B cell (primary cell): Measurements from ENCODE around the gene CNGA3. TPM values are rescaled to one million over a fixed set of nuclear protein-coding genes. Genes with fewer than 3 reads are reported as not detected.
A peak's percentile ranks its signal among the peaks of the same experiment; 100 is the strongest.
"Not testable (repeated sequence)": the region's sequence is repeated elsewhere in the genome, so short reads cannot be mapped to it uniquely, and the experiment has no call there.

ENCODE experiments used
- ATAC-seq: fragments of 200-7000 bp; cut with Tn5 transposase; one replicate; pipeline ENCODE4 v1.10.0; 2021; ENCODE audit warnings: low read depth, mild to moderate bottlenecking, moderate number of reproducible peaks, moderate library complexity
- CTCF ChIA-PET: fragments of 350-600 bp; sonication (Branson Sonifier 250); formaldehyde crosslinking; loops from one replicate; lab custom pipeline; 2021; ENCODE audit warnings: antibody characterized with exemption, inconsistent platforms; lab: Charles Lee
- POLR2A ChIA-PET: fragments of 350-600 bp; sonication (Branson Sonifier 250); formaldehyde crosslinking; loops from one replicate; lab custom pipeline; 2021; ENCODE audit warnings: antibody characterized with exemption; lab: Charles Lee
- DNase-seq: peaks from one replicate; pipeline ENCODE4 v3.0.0; 2013
- H2AFZ ChIP-seq: 2 replicates; pipeline ENCODE4 v1.6.1; 2012; ENCODE audit warnings: mild to moderate bottlenecking, low read depth, low read length; ENCODE audit not compliant: insufficient read depth, poor library complexity, severe bottlenecking
- H3K27ac ChIP-seq, 2 donors: 1 replicate in 1 of 2; 2 replicates in 1 of 2; pipeline ENCODE4 v1.5.1; 2012 to 2013; ENCODE audit warnings: low read length in 2 of 2, mild to moderate bottlenecking in 2 of 2, moderate library complexity in 1 of 2
- H3K27me3 ChIP-seq, 4 experiments: fragments of 200-600 bp in 1 of 4; sonication (generic) in 1 of 4; replicated peaks in 1 of 4; 1 replicate in 2 of 4; 2 replicates in 2 of 4; pipeline versions ENCODE4 v1.6.1 to v1.7.0; 2013 to 2016; ENCODE audit warnings: low read length in 3 of 4, mild to moderate bottlenecking in 2 of 4, mixed read lengths in 1 of 4, moderate library complexity in 1 of 4; ENCODE audit not compliant: insufficient read depth in 4 of 4, control insufficient read depth in 3 of 4; ENCODE audit errors: control extremely low read depth in 1 of 4
- H3K36me3 ChIP-seq, 2 experiments: replicated peaks in 1 of 2; 1 replicate in 1 of 2; 2 replicates in 1 of 2; pipeline versions ENCODE4 v1.6.1 to v1.7.1; 2013; ENCODE audit warnings: low read length in 1 of 2; ENCODE audit not compliant: insufficient read depth in 2 of 2, control insufficient read depth in 1 of 2; ENCODE audit errors: control extremely low read depth in 1 of 2, extremely low read depth in 1 of 2
- H3K4me1 ChIP-seq, 2 donors: fragments of 200-600 bp in 1 of 2; sonication (generic) in 1 of 2; 1 replicate in 1 of 2; 2 replicates in 1 of 2; pipeline versions ENCODE4 v1.5.1 to v1.6.1; 2013 to 2017; ENCODE audit warnings: low read length in 2 of 2; ENCODE audit not compliant: control insufficient read depth in 2 of 2, insufficient read depth in 2 of 2
- H3K4me2 ChIP-seq: replicated peaks from 2 replicates; pipeline ENCODE3; 2012; ENCODE audit warnings: mild to moderate bottlenecking, low read depth, low read length; ENCODE audit not compliant: poor library complexity, severe bottlenecking
- H3K4me3 ChIP-seq, 5 experiments: fragments of 200-600 bp in 1 of 5; sonication (generic) in 1 of 5; 1 replicate in 3 of 5; 2 replicates in 2 of 5; pipeline versions ENCODE4 v1.5.1 to v1.7.0; 2011 to 2016; ENCODE audit warnings: low read length in 4 of 5, mild to moderate bottlenecking in 4 of 5, low read depth in 2 of 5, control low read depth in 1 of 5, moderate library complexity in 1 of 5; ENCODE audit not compliant: insufficient read depth in 1 of 5; ENCODE audit errors: control extremely low read depth in 1 of 5, extremely low read depth in 1 of 5
- H3K79me2 ChIP-seq: fragments of 200-600 bp; sonication (generic); one replicate; pipeline ENCODE4 v1.6.0; 2016; ENCODE audit warnings: low read length; ENCODE audit not compliant: control insufficient read depth, insufficient read depth
- H3K9ac ChIP-seq: fragments of 200-600 bp; sonication (generic); 2 replicates; pipeline ENCODE4 v1.6.1; 2017; ENCODE audit warnings: mild to moderate bottlenecking, low read length, moderate library complexity
- H3K9me3 ChIP-seq, 3 donors: one replicate each; pipeline versions ENCODE4 v1.6.1 to v1.7.1; 2013; ENCODE audit warnings: low read length in 2 of 3; ENCODE audit not compliant: control insufficient read depth in 2 of 3, insufficient read depth in 1 of 3; ENCODE audit errors: control extremely low read depth in 1 of 3
- H4K20me1 ChIP-seq: 2 replicates; pipeline ENCODE4 v1.6.0; 2012; ENCODE audit warnings: mild to moderate bottlenecking, low read length; ENCODE audit not compliant: insufficient read depth, control insufficient read depth, poor library complexity, severe bottlenecking
- H3K27ac Mint-ChIP-seq: one replicate; pipeline ENCODE4 v1.8.0; 2021; ENCODE audit warnings: mixed read lengths
- H3K27me3 Mint-ChIP-seq: one replicate; pipeline ENCODE4 v1.8.0; 2021; ENCODE audit warnings: mixed read lengths
- H3K4me1 Mint-ChIP-seq: one replicate; pipeline ENCODE4 v1.8.0; 2021; ENCODE audit warnings: mixed read lengths
- H3K4me3 Mint-ChIP-seq: one replicate; pipeline ENCODE4 v1.8.0; 2021; ENCODE audit warnings: mixed read lengths
- H3K9me3 Mint-ChIP-seq: one replicate; pipeline ENCODE4 v1.8.0; 2022; ENCODE audit warnings: mixed read lengths; ENCODE audit not compliant: insufficient read depth
- EZH2 ChIP-seq: IDR thresholded peaks from 2 replicates; pipeline ENCODE4 v1.6.1; 2012; ENCODE audit warnings: borderline replicate concordance, low read depth, mild to moderate bottlenecking, moderate library complexity, low read length; ENCODE audit not compliant: insufficient read depth, poor library complexity, severe bottlenecking
- WGBS: methylation state at CpG from one replicate; pipeline ENCODE4 v1.1.5; 2013; ENCODE audit warnings: missing lambda C conversion rate; ENCODE audit not compliant: insufficient coverage; 5-methylcytosine and 5-hydroxymethylcytosine counted together
- intact Hi-C: fragments of 100-400 bp; cut with micrococcal nuclease; formaldehyde crosslinking; loops from one replicate; pipeline ENCODE4 v1.10.0; 2022
- polyA plus RNA-seq: library from polyadenylated mRNA; depleted of rRNA; stranded (reverse); fragments of >200 nt; gene quantifications from 2 replicates; pipeline ENCODE4 v1.2.3, GENCODE V29; 2012
- total RNA-seq, 2 donors: library from RNA; stranded (reverse); fragments of 120-200 nt in 1 of 2; gene quantifications; 1 replicate in 1 of 2; 2 replicates in 1 of 2; pipeline versions ENCODE4 v1.2.3 to v1.2.4, GENCODE V29; 2013 to 2022
- TF ChIP-seq, protein P1 (sequence below): fragments of 200-600 bp; IDR thresholded peaks from one replicate; pipeline ENCODE4 v1.8.0; 2022; ENCODE audit warnings: antibody characterized with exemption, mild to moderate bottlenecking

CNGA3 gene
- total and polyA plus RNA-seq, 2 donors (not counting 1 experiment from before 2014, with no cell fraction given), result not detected

DNA sequence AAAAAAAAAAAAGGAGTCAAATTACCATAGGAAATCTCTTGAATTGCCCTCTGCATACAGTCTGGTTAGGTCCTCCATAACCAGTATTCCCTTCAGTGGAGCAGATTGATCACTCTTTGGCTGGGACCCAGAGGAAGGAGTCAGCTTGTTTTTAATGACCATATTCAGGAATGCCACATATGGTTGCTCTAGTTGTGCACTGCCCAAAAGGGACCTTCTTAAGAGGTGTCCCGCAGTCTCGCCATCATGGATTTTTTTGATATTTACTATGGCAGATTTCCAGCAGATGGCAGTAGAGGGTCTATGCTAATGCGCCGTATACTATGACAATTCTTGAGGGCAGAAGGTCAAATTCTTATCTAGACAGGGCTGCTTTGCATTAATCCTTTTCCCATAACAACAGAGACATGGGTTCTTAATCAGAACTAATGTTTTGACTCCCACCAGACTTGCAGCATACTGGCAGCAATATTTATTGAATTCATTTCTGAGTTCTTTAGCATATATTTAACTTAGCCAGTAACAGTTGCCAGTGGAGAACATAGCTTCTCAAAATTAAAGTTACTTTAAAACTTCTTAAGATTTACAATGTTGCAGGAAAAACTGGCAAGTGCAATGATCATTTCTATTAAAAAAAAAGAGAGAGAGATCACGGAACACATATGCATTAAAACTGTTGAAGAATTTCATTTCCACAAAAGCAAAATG lies 66.6 kb downstream of the CNGA3 start:
- no peaks in the 10 kb centered on the region for H3K27me3 ChIP-seq
- peaks cover 0 to 9% (median 5%) of the 10 kb centered on the region in 3 donors for H3K9me3 ChIP-seq
- peaks cover 0 to 2% of the 10 kb centered on the region in 2 donors for H3K4me1 ChIP-seq
- H2AFZ ChIP-seq, result peak overlapping the region; percentile 11
- no peaks in the 10 kb centered on the region for H4K20me1 ChIP-seq
- peaks cover 4% of the 10 kb centered on the region for H3K27me3 Mint-ChIP-seq
- ChIA-PET POLR2A (no interaction called here), CTCF (interaction anchor here (0.6 to 2.3 kb wide), 26 partner anchors 11 to 653 kb away, joined by 3 to 13 read pairs (median 3); no protein-coding TSS in a partner anchor)
- no peaks in the 10 kb centered on the region for H3K9me3 Mint-ChIP-seq
- DNase-seq (peak; percentile 83), ATAC-seq (peak; percentile 81)
- H3K4me2 ChIP-seq, result no peak overlapping the region
- 15% methylated on average over 2 of the region's 5 CpGs for WGBS
- H3K27ac ChIP-seq, result no peak overlapping the region
- peaks cover 2% of the 10 kb centered on the region for H3K4me1 Mint-ChIP-seq
- H3K9ac ChIP-seq, result no peak overlapping the region
- H3K4me3 Mint-ChIP-seq, result no peak overlapping the region
- H3K36me3 ChIP-seq, result no peaks in the 10 kb centered on the region
- no peaks in the 10 kb centered on the region for H3K79me2 ChIP-seq
- intact Hi-C loops, result loop anchor here (1.0 to 5.0 kb wide), 7 partner anchors 49 to 236 kb away; partner anchors contain the start of genes COA5 and UNC50
- H3K4me3 ChIP-seq, result no peak overlapping the region
- no peak overlapping the region for H3K27ac Mint-ChIP-seq
- TF ChIP-seq EZH2, result no peak
- TF ChIP-seq, protein P1, sequence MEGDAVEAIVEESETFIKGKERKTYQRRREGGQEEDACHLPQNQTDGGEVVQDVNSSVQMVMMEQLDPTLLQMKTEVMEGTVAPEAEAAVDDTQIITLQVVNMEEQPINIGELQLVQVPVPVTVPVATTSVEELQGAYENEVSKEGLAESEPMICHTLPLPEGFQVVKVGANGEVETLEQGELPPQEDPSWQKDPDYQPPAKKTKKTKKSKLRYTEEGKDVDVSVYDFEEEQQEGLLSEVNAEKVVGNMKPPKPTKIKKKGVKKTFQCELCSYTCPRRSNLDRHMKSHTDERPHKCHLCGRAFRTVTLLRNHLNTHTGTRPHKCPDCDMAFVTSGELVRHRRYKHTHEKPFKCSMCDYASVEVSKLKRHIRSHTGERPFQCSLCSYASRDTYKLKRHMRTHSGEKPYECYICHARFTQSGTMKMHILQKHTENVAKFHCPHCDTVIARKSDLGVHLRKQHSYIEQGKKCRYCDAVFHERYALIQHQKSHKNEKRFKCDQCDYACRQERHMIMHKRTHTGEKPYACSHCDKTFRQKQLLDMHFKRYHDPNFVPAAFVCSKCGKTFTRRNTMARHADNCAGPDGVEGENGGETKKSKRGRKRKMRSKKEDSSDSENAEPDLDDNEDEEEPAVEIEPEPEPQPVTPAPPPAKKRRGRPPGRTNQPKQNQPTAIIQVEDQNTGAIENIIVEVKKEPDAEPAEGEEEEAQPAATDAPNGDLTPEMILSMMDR, result peak; percentile 93

DNA sequence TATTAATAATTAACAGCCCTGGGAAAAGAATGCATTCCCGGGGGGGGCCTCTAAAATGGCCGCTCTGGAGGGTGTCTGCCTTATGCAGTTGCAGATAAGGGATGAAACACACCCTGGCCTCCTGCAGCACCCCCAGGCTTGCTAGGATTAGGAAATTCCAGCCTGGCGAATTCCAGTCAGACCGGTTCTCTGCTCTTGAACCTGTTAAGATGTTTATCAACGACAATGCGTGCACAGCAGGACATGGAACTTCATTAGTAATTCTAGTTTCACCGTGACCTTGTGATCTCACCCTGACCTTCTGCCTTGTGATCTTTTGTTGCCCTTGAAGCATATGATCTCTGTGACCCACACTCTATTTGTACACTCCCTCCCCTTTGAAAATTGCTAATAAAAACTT lies 68.0 kb downstream of the CNGA3 start:
- H3K27ac Mint-ChIP-seq, H2AFZ ChIP-seq, H3K9me3 Mint-ChIP-seq, H3K9ac ChIP-seq, H3K36me3 ChIP-seq, ATAC-seq, H4K20me1 ChIP-seq, H3K9me3 ChIP-seq, H3K4me2 ChIP-seq, H3K27me3 ChIP-seq, H3K4me3 ChIP-seq, DNase-seq, H3K4me1 ChIP-seq, CTCF ChIA-PET, H3K27me3 Mint-ChIP-seq, H3K4me1 Mint-ChIP-seq, H3K79me2 ChIP-seq, POLR2A ChIA-PET, H3K27ac ChIP-seq, H3K4me3 Mint-ChIP-seq: not testable (repeated sequence)
- intact Hi-C loops, result loop anchor here (5.0 kb wide), 2 partner anchors 48 to 143 kb away; no protein-coding TSS in a partner anchor
- 99% methylated on average over 7 of the region's 7 CpGs for WGBS

DNA sequence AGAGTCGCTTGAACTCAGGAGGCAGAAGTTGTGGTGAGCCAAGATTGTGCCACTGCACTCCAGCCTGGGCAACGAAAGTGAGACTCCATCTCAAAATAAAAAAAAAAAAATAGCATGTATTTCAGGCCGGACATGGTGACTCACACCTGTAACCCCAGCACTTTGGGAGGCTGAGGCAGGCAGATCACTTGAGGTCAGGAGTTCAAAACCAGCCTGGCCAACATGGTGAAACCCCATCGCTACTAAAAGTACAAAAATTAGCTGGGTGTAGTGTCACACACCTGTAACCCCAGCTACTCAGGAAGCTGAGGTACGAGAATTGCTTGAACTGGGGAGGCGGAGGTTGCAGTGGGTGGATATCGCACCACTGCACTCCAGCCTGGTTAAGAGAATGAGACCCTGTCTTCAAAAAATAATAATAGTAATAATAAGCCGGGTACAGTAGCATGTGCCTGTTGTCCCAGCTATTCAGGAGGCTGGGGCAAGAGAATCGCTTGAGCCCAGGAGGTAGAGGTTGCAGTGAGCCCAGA lies 69.5 kb downstream of the CNGA3 start:
- H2AFZ ChIP-seq, H3K4me3 Mint-ChIP-seq, H3K36me3 ChIP-seq, intact Hi-C loops, H3K4me1 Mint-ChIP-seq, H3K27ac Mint-ChIP-seq, H3K27ac ChIP-seq, H3K27me3 ChIP-seq, DNase-seq, ATAC-seq, H3K4me1 ChIP-seq, H3K9me3 Mint-ChIP-seq, H3K4me2 ChIP-seq, H3K9me3 ChIP-seq, H3K4me3 ChIP-seq, H3K79me2 ChIP-seq, H4K20me1 ChIP-seq, H3K9ac ChIP-seq, POLR2A ChIA-PET: not testable (repeated sequence)
- WGBS, result 80% methylated on average over 2 of the region's 9 CpGs
- CTCF ChIA-PET, result interaction anchor here (0.7 to 1.2 kb wide), 3 partner anchors 103 to 423 kb away, joined by 3 to 5 read pairs (median 3); no protein-coding TSS in a partner anchor
- H3K27me3 Mint-ChIP-seq, result peaks cover 14% of the 10 kb centered on the region
